Measurements from ENCODE around the gene KIRREL3.

DNA sequence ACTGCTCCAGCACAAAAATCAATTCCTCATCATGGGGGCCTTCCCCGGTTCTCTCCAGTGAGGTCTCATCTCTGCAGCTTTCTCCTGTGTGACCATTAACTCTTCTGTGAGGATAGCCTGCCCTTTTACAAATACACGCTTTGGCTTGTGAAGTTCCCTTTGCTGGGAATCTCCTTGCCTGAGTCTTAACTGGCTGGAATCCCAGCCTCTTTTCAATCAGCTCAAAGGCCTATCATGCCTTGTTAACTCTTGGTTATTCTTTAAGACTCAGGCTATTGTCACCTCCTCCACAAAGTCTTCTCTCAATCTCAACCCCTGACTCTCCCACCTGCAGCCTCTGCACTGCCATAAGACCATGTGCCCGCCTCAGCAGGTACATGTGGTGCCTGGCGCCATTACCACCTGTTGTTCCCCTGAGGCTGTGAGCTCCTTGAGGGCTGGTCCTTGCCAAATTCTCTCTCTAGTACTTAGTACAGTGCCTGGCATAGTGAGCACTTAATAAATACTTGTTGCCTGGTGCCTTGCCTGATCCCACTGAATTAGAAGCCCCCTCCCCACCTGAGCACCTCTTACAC is 516.9 kb downstream of the KIRREL3 start:
- TF ChIP-seq, protein P1, sequence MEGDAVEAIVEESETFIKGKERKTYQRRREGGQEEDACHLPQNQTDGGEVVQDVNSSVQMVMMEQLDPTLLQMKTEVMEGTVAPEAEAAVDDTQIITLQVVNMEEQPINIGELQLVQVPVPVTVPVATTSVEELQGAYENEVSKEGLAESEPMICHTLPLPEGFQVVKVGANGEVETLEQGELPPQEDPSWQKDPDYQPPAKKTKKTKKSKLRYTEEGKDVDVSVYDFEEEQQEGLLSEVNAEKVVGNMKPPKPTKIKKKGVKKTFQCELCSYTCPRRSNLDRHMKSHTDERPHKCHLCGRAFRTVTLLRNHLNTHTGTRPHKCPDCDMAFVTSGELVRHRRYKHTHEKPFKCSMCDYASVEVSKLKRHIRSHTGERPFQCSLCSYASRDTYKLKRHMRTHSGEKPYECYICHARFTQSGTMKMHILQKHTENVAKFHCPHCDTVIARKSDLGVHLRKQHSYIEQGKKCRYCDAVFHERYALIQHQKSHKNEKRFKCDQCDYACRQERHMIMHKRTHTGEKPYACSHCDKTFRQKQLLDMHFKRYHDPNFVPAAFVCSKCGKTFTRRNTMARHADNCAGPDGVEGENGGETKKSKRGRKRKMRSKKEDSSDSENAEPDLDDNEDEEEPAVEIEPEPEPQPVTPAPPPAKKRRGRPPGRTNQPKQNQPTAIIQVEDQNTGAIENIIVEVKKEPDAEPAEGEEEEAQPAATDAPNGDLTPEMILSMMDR (IDR thresholded peaks at IDR 0.05; ENCODE audit: low read depth, low read length), result no peak
- no peak for TF ChIP-seq EZH2phosphoT487 (IDR thresholded peaks at IDR 0.05; ENCODE audit: low read depth)
